ENCODE data around the gene RIMKLA. TPM values are rescaled to one million over a fixed set of nuclear protein-coding genes. Genes with fewer than 3 reads are reported as not detected.
A peak's percentile ranks its signal among the peaks of the same experiment; 100 is the strongest.

Gene RIMKLA
- total RNA-seq, 4 donors from 2014 or later: 0.27 to 1.7 (median 1.0) TPM

GRCh38 chr1:42335050-42335808 lies 45.4 kb upstream of the RIMKLA start, which contains the start of gene FOXJ3:
FOXJ3 (minus strand) TSS chr1:42335235; CDS start chr1:42311093, 24,142 bp downstream.
- Histone ChIP-seq H3K36me3 (no peaks in the 10 kb centered on the region), H3K4me1 (peaks cover 0 to 32% (median 5%) of the 10 kb centered on the region in 4 donors), H3K4me3 (peak within 1 kb of the TSS; percentile 88 to 99 (median 98)), H3K27ac (peak within 1 kb of the TSS; percentile 90 to 99 (median 94)), H3K9me3 (no peaks in the 10 kb centered on the region), H3K27me3 (no peaks in the 10 kb centered on the region)
- TF ChIP-seq CTCF (IDR thresholded peaks at IDR 0.05) (peak in 1 of 6 experiments; percentile 18), POLR2A (IDR thresholded peaks at IDR 0.05) (peak; percentile 64 to 69)
- DNase-seq: peak; percentile 88 to 97 (median 95)

- Histone ChIP-seq H3K4me1 (peaks cover 0 to 34% (median 5%) of the 10 kb centered on the region in 4 donors), H3K36me3 (no peaks in the 10 kb centered on the region)
These were observed 44.6 kb upstream of the RIMKLA start for GRCh38 chr1:42335809-42336518.

GRCh38 chr1:42336978-42337377 lies 43.6 kb upstream of the RIMKLA start:
- no peaks in the 10 kb centered on the region for H3K27me3 ChIP-seq
- no peak overlapping the region for H3K4me3 ChIP-seq
- H3K4me1 ChIP-seq: peaks cover 0 to 30% (median 5%) of the 10 kb centered on the region in 4 donors
- no peaks in the 10 kb centered on the region for H3K36me3 ChIP-seq
- TF ChIP-seq CTCF (IDR thresholded peaks at IDR 0.05) (no peak), POLR2A (IDR thresholded peaks at IDR 0.05) (no peak)
- H3K9me3 ChIP-seq: no peaks in the 10 kb centered on the region
- no peak overlapping the region for H3K27ac ChIP-seq
- DNase-seq: no peak

More at GRCh38 chr1:42335809-42336518, 44.6 kb upstream of the RIMKLA start:
- no peaks in the 10 kb centered on the region for H3K27me3 ChIP-seq
- H3K4me3 ChIP-seq: peak overlapping the region; percentile 88 to 99 (median 98)
- TF ChIP-seq CTCF (IDR thresholded peaks at IDR 0.05): peak in 1 of 6 experiments; percentile 3
- peak in 1 of 2 donors; percentile 56 for TF ChIP-seq POLR2A (IDR thresholded peaks at IDR 0.05)
- no peaks in the 10 kb centered on the region for H3K9me3 ChIP-seq
- H3K27ac ChIP-seq: peak overlapping the region; percentile 90 to 99 (median 94)
- peak in 1 of 3 donors; percentile 50 for DNase-seq

GRCh38 chr1:42340093-42340492 lies 40.5 kb upstream of the RIMKLA start:
- Histone ChIP-seq H3K4me3 (no peak overlapping the region), H3K4me1 (peaks cover 0 to 10% (median 0%) of the 10 kb centered on the region in 4 donors), H3K27me3 (no peaks in the 10 kb centered on the region), H3K27ac (no peak overlapping the region), H3K9me3 (no peaks in the 10 kb centered on the region), H3K36me3 (no peaks in the 10 kb centered on the region)
- DNase-seq: no peak
- no peak for TF ChIP-seq POLR2A (IDR thresholded peaks at IDR 0.05)
- no peak for TF ChIP-seq CTCF (IDR thresholded peaks at IDR 0.05)

GRCh38 chr1:42340901-42341300 lies 39.7 kb upstream of the RIMKLA start:
- TF ChIP-seq CTCF (IDR thresholded peaks at IDR 0.05) (no peak), POLR2A (IDR thresholded peaks at IDR 0.05) (no peak)
- no peak for DNase-seq
- Histone ChIP-seq H3K27me3 (no peaks in the 10 kb centered on the region), H3K36me3 (no peaks in the 10 kb centered on the region), H3K4me3 (no peak overlapping the region), H3K27ac (peak overlapping the region in 1 of 4 donors; percentile 25), H3K4me1 (peaks cover 0 to 10% (median 0%) of the 10 kb centered on the region in 4 donors), H3K9me3 (no peaks in the 10 kb centered on the region)

All from Peyer's patch (tissue), 4 donors.